GM18907 (cell line): ENCODE data around the gene GRIK2.

Experiments
- ATAC-seq: cut with Tn5 transposase; IDR thresholded peaks from one replicate; pipeline ENCODE4 v1.9.1; 2021; ENCODE audit warnings: mild to moderate bottlenecking, moderate library complexity; ENCODE audit not compliant: unreplicated experiment

GRIK2 gene

GRCh38 chr6:101453221-101453620 is 59.7 kb downstream of the GRIK2 start:
- no peak for ATAC-seq

- ATAC-seq: no peak
These were observed 60.7 kb downstream of the GRIK2 start for GRCh38 chr6:101454106-101454676.

DNA sequence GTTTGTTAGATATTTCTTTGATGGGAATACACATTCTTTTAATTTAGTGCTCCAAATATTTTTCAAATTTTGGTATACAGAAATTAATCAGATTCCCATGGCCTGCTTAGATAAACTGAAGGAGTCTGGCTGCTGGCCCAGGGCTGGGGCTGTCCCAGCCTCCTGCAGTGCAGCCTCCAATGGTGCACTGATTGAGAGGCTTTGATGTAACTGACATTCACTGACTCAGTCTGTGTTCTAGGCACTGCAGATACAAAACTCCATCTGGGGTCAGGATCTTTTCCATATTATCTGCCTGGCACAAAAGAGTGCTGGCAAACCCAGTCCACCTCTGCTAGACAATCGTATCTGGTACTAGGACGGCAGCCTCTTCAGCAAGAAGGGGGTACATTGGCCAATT is 64.8 kb downstream of the GRIK2 start:
- no peak for ATAC-seq

GRCh38 chr6:101458826-101459225 is 65.3 kb downstream of the GRIK2 start:
- ATAC-seq: no peak

DNA sequence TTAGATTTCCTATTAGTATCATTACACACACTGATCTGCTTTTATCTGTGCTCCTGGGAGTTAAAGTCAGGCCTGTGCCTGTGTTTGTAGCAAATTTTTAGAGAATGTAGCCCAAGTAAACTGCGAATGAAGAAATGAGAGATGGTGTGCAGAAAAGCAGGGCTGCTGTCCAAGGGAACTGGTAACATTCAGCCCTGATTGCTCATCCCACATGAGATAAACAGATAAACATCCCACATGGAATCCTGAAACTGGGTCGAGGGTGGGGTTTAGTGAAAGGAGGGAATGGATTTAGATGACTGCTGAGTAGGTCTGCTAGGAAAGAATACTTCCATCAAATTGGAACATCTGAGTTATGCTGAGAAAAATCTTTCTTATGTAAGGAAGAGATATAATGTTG is 69.1 kb downstream of the GRIK2 start:
- ATAC-seq: no peak

GRCh38 chr6:101465863-101466262 is 72.4 kb downstream of the GRIK2 start:
- ATAC-seq: no peak

DNA sequence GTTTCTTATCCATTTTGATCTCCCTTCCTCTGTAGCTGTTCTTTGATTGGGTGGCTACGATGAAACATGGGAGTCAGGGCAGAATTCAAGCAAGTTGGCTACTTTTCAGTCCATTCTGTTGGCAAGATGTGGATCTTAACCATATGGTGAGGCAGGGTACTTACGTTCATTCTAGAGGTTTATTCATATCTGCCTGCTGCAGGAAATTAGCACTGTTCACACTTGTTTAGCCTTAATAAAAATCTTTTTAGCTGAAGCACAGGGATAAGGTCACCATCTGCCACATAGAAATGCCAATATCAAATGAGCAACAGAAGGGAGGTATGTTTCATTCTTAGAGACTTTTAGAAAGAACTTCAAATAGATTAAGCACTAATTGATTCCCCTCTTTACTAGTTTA is 83.9 kb downstream of the GRIK2 start:
- no peak for ATAC-seq

- no peak for ATAC-seq
These were observed 85.4 kb downstream of the GRIK2 start for GRCh38 chr6:101478891-101479290.

- ATAC-seq: no peak
These were observed 89.1 kb downstream of the GRIK2 start for GRCh38 chr6:101482606-101483005.

DNA sequence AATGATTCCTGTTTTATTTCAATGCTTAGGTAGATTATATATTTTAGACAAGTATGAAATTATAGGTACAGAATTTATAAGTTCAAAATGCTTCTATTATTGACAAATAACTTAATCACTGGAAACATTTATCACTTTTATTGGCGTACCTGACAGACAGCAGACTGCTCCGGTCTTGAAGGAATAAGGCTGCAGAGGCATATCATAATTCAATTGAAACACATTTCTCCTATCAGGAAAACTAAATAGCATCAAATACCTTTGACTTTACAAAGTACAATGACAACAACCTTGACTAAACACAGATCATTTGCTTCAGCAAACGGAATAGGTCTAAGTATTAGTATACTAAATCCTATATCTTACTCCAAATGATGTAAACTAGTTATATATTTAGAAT is 91.3 kb downstream of the GRIK2 start:
- ATAC-seq: no peak

GRCh38 chr6:101486124-101486523 is 92.6 kb downstream of the GRIK2 start:
- ATAC-seq: no peak

- no peak for ATAC-seq
These were observed 93.2 kb downstream of the GRIK2 start for GRCh38 chr6:101486726-101487125.

- ATAC-seq: no peak
These were observed 95.9 kb downstream of the GRIK2 start for GRCh38 chr6:101489456-101489855.

GRCh38 chr6:101490857-101491256 is 97.3 kb downstream of the GRIK2 start:
- ATAC-seq: no peak

- ATAC-seq: no peak
These were observed 109.3 kb downstream of the GRIK2 start for GRCh38 chr6:101502818-101503217.

DNA sequence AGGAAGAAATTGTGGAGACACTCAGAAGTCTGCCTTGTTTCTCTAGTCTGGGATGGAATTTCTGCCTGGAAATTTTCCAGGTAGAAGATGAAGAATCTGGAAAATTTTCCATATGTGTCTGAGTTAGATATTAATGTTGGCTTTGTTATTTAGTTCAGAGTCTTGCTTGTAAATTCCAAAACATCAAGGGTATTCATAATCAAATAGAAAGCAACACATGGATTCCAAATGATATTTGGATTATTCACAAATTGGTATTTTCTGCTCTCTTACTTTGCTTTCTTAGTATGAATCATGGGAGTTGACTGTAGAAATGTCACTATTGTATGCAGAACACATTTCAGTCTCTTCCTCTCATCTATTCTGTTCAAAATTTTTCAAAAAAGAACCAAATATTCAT is 116.0 kb downstream of the GRIK2 start:
- ATAC-seq: no peak

DNA sequence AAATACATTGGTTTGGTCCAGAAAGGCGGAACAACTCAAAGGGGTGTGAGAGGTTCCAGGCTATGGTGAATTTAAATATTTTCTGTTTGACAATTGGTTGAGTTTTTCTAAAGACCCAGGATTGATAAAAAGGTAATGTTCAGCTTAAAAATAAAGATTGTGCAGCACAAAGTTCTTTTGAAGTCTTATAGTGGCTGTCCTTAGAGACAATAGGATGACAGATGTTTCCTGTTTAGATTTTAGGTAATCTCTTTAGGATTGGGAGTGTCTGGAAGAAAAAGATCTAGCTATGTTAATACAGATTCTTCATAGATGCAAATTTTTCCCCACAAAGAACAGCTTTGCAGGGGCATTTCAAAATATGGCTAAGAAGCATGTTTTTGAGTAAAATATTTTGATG is 119.7 kb downstream of the GRIK2 start:
- ATAC-seq: no peak

DNA sequence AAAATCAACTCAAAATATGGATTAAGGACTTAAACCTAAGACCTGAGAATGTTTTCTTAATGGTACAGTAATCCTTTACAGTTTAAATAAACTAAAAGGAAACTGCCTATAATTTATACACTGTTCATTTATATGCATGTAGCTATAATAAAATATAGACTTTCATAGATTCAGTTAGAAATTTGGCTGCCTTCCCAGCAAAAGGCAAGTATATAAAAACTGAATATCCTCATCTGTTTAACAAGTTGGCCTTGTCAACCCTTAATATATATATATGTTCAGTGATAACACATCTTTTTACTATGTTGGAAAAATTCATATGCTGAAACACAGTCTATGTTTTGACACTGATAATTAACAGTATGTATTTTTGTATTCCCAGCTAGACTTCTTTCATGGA is 123.1 kb downstream of the GRIK2 start:
- ATAC-seq: no peak

DNA sequence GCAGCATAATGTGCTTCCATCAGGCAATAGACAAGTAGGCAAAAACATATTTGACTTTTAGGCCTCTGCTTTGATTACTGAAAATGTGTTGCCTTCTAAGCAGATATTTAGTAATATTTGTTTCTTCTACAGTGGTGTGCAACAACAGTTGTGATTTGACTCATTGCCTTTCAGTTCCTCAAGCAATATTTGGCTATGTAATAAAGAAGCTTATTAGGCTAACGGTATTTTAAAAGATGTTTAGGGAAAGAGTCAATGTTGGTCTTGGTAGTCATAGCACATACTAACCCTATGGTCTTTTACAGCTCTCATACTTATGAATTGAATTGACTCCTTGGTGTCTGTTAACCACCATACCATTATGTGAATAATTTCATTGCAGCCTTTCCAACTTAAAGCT is 124.1 kb downstream of the GRIK2 start:
- no peak for ATAC-seq

DNA sequence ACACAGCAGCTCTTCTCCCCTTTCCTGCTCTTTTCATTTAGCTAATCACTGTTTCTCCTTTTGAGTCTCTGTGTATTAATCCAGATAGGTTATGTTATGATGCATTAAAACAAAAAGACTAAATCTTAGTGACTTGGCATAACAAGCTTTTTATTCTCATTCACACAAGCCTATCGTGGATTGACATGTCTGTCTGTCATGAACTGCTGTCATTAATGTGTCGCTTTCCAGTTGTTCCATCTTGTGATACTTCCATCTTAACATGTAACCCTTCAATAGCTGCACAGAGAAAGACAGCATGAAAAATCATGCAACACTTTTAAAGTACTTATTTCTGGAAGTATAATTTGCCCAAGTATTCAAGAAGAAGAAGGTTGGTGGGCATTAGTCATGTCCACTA is 128.7 kb downstream of the GRIK2 start:
- no peak for ATAC-seq

DNA sequence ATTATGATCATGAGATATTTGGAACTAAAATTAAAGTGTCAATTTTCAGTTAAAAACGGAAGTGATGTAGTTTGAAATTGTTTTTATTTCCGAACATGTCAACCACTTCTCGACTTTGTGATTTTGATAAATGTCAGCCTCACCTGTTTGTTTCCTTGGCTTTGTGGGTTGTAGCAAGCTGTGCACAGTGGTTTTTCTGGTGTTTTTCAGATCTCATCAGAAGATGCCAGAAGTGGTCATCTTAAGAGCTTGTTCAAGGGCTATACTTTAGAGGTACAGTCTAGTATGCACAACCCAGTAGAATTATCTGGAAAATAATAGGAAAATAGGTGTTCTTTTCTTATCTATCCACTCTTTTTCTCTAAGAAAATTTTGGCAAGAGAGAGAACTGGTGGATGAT is 134.0 kb downstream of the GRIK2 start:
- ATAC-seq: no peak

DNA sequence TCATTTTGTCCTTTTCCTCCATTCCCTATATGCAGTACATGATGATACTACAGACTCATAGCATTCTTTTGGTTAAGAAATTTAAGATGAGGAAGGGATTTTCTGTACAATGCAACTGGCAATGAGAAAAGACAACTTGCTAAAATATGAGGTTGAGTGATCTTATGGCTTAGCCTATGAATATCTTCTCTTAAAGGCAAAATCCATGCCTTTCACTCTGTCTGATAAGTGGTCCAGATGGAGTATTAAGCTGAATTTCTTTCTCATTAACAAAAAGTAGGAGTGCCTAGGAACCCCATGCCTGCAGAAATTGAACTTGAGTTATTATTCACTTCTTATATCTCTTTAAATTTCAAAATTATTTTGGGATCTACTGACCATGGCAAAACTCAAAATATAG is 135.3 kb downstream of the GRIK2 start:
- ATAC-seq: no peak

- no peak for ATAC-seq
These were observed 138.0 kb downstream of the GRIK2 start for GRCh38 chr6:101531538-101531937.

DNA sequence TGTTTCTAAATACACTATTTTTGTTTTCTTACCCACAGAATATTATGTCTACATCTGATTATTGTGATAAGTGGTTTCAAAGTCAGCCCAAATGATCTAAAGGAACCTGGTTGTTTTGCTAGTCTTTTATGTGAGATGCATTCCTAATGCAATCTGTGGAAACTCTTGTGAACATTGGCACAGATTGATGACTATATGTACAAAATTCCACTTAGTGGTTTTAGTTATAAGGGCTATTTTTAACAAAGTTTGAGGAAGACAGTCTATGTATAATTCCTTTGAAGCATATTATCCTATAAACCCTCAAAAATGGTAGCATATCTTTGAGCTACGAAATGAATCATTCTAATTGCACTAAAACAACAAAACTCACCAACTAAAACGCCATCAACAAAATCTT is 140.9 kb downstream of the GRIK2 start:
- no peak for ATAC-seq
